Measurements from ENCODE around the gene TMEM135. TPM values are rescaled to one million over a fixed set of nuclear protein-coding genes. Genes with fewer than 3 reads are reported as not detected.
A peak's percentile ranks its signal among the peaks of the same experiment; 100 is the strongest.

TMEM135 gene
- total and polyA plus RNA-seq, 12 donors: 3.4 to 28.6 (median 16.9) TPM

- no peak for TF ChIP-seq CTCF (IDR thresholded peaks at IDR 0.05)
- H3K4me1 ChIP-seq: peaks cover 0 to 42% (median 8%) of the 10 kb centered on the region in 9 donors
- 43 to 63% methylated on average over 1 of the region's 1 CpG for WGBS, 2 donors
- H3K27ac ChIP-seq: no peak overlapping the region
- H3K27me3 ChIP-seq: no peaks in the 10 kb centered on the region
- no peak overlapping the region for H3K4me3 ChIP-seq
- DNase-seq (peak in 1 of 2 donors; percentile 12), ATAC-seq (peak in 6 of 8 donors; percentile 71 to 95 (median 85))
- H3K9me3 ChIP-seq: no peaks in the 10 kb centered on the region
- peaks cover 0 to 3% (median 0%) of the 10 kb centered on the region in 9 donors for H3K36me3 ChIP-seq
- intact Hi-C loops (cut with DNase I): loop anchor here in 1 of 10 donors (5.0 kb wide), 1 partner anchor 367 kb away; no protein-coding TSS in a partner anchor
These were observed 266.7 kb downstream of the TMEM135 start for GRCh38 chr11:87304412-87304811.

- Histone ChIP-seq H3K4me1 (peaks cover 0 to 32% (median 8%) of the 10 kb centered on the region in 9 donors), H3K27me3 (no peaks in the 10 kb centered on the region), H3K9me3 (no peaks in the 10 kb centered on the region), H3K36me3 (peaks cover 0 to 14% (median 0%) of the 10 kb centered on the region in 9 donors), H3K27ac (no peak overlapping the region), H3K4me3 (no peak overlapping the region)
- intact Hi-C loops (cut with DNase I): no loop called here
- DNase-seq (no peak), ATAC-seq (peak in 7 of 8 donors; percentile 7 to 71 (median 57))
- 100% methylated on average over 1 of the region's 1 CpG for WGBS, 2 donors
- no peak for TF ChIP-seq CTCF (IDR thresholded peaks at IDR 0.05)
These were observed 268.6 kb downstream of the TMEM135 start for GRCh38 chr11:87306262-87306851.

- H3K36me3 ChIP-seq: peaks cover 0 to 14% (median 0%) of the 10 kb centered on the region in 9 donors
- intact Hi-C loops (cut with DNase I): no loop called here
- no peak for TF ChIP-seq CTCF (IDR thresholded peaks at IDR 0.05)
- DNase-seq (no peak), ATAC-seq (peak in 5 of 8 donors; percentile 22 to 74 (median 44))
- H3K27ac ChIP-seq: no peak overlapping the region
- H3K27me3 ChIP-seq: no peaks in the 10 kb centered on the region
- H3K4me1 ChIP-seq: peaks cover 0 to 32% (median 8%) of the 10 kb centered on the region in 9 donors
- no peak overlapping the region for H3K4me3 ChIP-seq
- H3K9me3 ChIP-seq: no peaks in the 10 kb centered on the region
- WGBS, 2 donors: 80 to 88% methylated on average over 1 of the region's 1 CpG
These were observed 269.4 kb downstream of the TMEM135 start for GRCh38 chr11:87307101-87307500.

GRCh38 chr11:87315229-87315628 is 277.5 kb downstream of the TMEM135 start:
- H3K4me1 ChIP-seq: no peaks in the 10 kb centered on the region
- DNase-seq (no peak), ATAC-seq (no peak)
- no peak overlapping the region for H3K27ac ChIP-seq
- no peaks in the 10 kb centered on the region for H3K27me3 ChIP-seq
- WGBS, 2 donors: 95 to 97% methylated on average over 2 of the region's 2 CpGs
- intact Hi-C loops (cut with DNase I): no loop called here
- H3K9me3 ChIP-seq: no peaks in the 10 kb centered on the region
- no peak for TF ChIP-seq CTCF (IDR thresholded peaks at IDR 0.05)
- peaks cover 0 to 28% (median 0%) of the 10 kb centered on the region in 9 donors for H3K36me3 ChIP-seq
- H3K4me3 ChIP-seq: no peak overlapping the region
